Choroid plexus epithelial cell (primary cell): Measurements from ENCODE around the gene MYBBP1A.

Experiments
- DNase-seq: peaks from one replicate; pipeline ENCODE4 v3.0.0-alpha.2; 2010; ENCODE audit warnings: low read depth
- H3K4me3 ChIP-seq: 2 replicates; pipeline ENCODE4 v1.5.1; 2011; ENCODE audit warnings: low read depth, mild to moderate bottlenecking, control low read depth, low read length, moderate library complexity
- CTCF ChIP-seq: conservative IDR thresholded peaks from 2 replicates; pipeline ENCODE4 v1.5.1; 2011; ENCODE audit warnings: low read depth, mild to moderate bottlenecking, control low read depth, inconsistent platforms, low read length, moderate library complexity

MYBBP1A gene

GRCh38 chr17:4577386-4577993, 22.3 kb upstream of the MYBBP1A start:
- no peak for DNase-seq
- TF ChIP-seq CTCF, result no peak
- no peak overlapping the region for H3K4me3 ChIP-seq

GRCh38 chr17:4576729-4577322, 21.6 kb upstream of the MYBBP1A start:
- no peak for TF ChIP-seq CTCF
- no peak for DNase-seq
- H3K4me3 ChIP-seq, result no peak overlapping the region

GRCh38 chr17:4576161-4576558, 21.0 kb upstream of the MYBBP1A start:
- no peak for DNase-seq
- TF ChIP-seq CTCF, result no peak
- H3K4me3 ChIP-seq, result no peak overlapping the region

GRCh38 chr17:4574448-4575045, 19.4 kb upstream of the MYBBP1A start:
- no peak for TF ChIP-seq CTCF
- no peak for DNase-seq
- no peak overlapping the region for H3K4me3 ChIP-seq

- DNase-seq, result no peak
- H3K4me3 ChIP-seq, result no peak overlapping the region
- TF ChIP-seq CTCF, result no peak
Observed at GRCh38 chr17:4573669-4574068, 18.5 kb upstream of the MYBBP1A start.

- no peak for DNase-seq
- H3K4me3 ChIP-seq, result no peak overlapping the region
- TF ChIP-seq CTCF, result no peak
Observed at GRCh38 chr17:4573115-4573514, 17.9 kb upstream of the MYBBP1A start.

- no peak for DNase-seq
- no peak for TF ChIP-seq CTCF
- no peak overlapping the region for H3K4me3 ChIP-seq
Observed at GRCh38 chr17:4572131-4572530, 16.9 kb upstream of the MYBBP1A start.
